NCI-H2107 (cell line): ENCODE results near the gene TBCEL.

ENCODE experiments used
- DNase-seq: peaks from one replicate; lab custom pipeline; 2025; lab: John Stamatoyannopoulos, UW

Gene TBCEL

DNA sequence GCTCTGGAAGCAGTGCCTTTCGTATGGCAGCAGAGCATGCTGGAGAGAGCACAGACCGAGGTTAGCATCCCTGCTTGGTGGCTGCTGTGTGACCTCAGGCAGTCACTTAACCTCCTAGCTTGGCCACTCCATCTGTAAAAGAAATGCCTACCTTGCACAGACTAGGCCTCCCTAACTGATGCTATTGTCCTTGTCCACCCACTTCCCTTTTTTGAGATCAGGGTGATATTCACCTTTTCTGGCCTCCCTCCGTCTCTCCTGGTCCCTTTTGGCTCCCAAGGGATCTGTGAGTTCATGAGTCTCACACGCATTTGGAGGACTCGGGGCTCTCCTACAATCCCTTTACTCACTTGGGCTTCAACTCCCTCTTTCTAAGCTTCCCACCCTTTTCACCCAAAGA, 114.4 kb downstream of the TBCEL start:
- no peak for DNase-seq

DNA sequence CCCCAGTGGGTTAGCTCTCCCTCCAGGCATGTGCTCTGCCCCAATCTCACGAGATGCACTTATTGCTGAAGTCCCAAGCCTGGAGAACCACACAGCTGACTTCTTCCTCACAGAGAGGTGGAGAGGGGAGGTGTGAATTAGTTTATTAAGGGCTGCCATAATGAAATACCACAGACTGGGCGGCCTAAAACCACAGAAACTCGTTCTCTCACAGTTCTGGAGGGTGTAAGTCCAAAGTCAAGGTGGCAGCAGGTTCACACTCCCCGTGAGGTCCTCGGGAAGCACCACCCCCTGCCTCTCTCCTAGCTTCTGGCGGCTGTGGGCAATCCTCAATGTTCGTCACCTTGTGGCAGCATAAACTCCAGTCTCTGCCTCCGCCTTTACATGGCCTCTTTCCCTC, 116.5 kb downstream of the TBCEL start:
- no peak for DNase-seq
